ENCODE results near the gene TRPM4.

Gene TRPM4

GRCh38 chr19:49152119-49152550, 5.5 kb upstream of the TRPM4 start:
- no peak for TF ChIP-seq CTCF (conservative IDR thresholded peaks at IDR 0.05; ENCODE audit: low read length)
- no peak for DNase-seq (ENCODE audit: low read depth)
- H3K4me3 ChIP-seq (ENCODE audit: low read length) = no peak overlapping the region

- TF ChIP-seq CTCF (conservative IDR thresholded peaks at IDR 0.05; ENCODE audit: low read length) = no peak
- no peak overlapping the region for H3K4me3 ChIP-seq (ENCODE audit: low read length)
- no peak for DNase-seq (ENCODE audit: low read depth)
These were observed 4.3 kb upstream of the TRPM4 start for GRCh38 chr19:49153167-49153809.

- DNase-seq (ENCODE audit: low read depth) = no peak
- TF ChIP-seq CTCF (conservative IDR thresholded peaks at IDR 0.05; ENCODE audit: low read length) = no peak
- H3K4me3 ChIP-seq (ENCODE audit: low read length) = no peak overlapping the region
These were observed 3.3 kb upstream of the TRPM4 start for GRCh38 chr19:49154279-49154678.

- no peak within 1 kb of the TSS for H3K4me3 ChIP-seq (ENCODE audit: low read length)
- DNase-seq (ENCODE audit: low read depth) = no peak
- no peak for TF ChIP-seq CTCF (conservative IDR thresholded peaks at IDR 0.05; ENCODE audit: low read length)
These were observed 2.4 kb upstream of the TRPM4 start, which contains the start of gene HRC for GRCh38 chr19:49155005-49155819. Gene HRC (minus strand): TSS chr19:49155396. CDS start chr19:49155237, 159 bp downstream.

GRCh38 chr19:49155820-49156346, 1.7 kb upstream of the TRPM4 start:
- no peak for TF ChIP-seq CTCF (conservative IDR thresholded peaks at IDR 0.05; ENCODE audit: low read length)
- no peak overlapping the region for H3K4me3 ChIP-seq (ENCODE audit: low read length)
- DNase-seq (ENCODE audit: low read depth) = no peak

GRCh38 chr19:49160450-49161189, 3.0 kb downstream of the TRPM4 start:
- no peak for TF ChIP-seq CTCF (conservative IDR thresholded peaks at IDR 0.05; ENCODE audit: low read length)
- no peak for DNase-seq (ENCODE audit: low read depth)
- no peak overlapping the region for H3K4me3 ChIP-seq (ENCODE audit: low read length)
